Kasumi-1 (cell line): ENCODE data around the gene TNK1.
A peak's percentile ranks its signal among the peaks of the same experiment; 100 is the strongest.

Experiments
- DNase-seq, 2 experiments: peaks; one replicate each; lab custom pipeline; 2025; lab: John Stamatoyannopoulos, UW

TNK1 gene

GRCh38 chr17:7391307-7391706 lies 10.4 kb downstream of the TNK1 start:
- DNase-seq: no peak

GRCh38 chr17:7392696-7393612 lies 12.1 kb downstream of the TNK1 start:
- DNase-seq: no peak

- DNase-seq: no peak
Observed at GRCh38 chr17:7393613-7394451, 12.9 kb downstream of the TNK1 start.

- peak; percentile 24 to 39 for DNase-seq
Observed at GRCh38 chr17:7394452-7395191, 13.7 kb downstream of the TNK1 start, which contains the start of gene PLSCR3. PLSCR3 (minus strand) TSS chr17:7394525; CDS start chr17:7394110, 415 bp downstream.

GRCh38 chr17:7396147-7396546 lies 15.3 kb downstream of the TNK1 start:
- DNase-seq: no peak

GRCh38 chr17:7398612-7399011 lies 17.7 kb downstream of the TNK1 start:
- no peak for DNase-seq

- DNase-seq: peak in 1 of 2 experiments; percentile 12
Observed at GRCh38 chr17:7403043-7403726, 22.3 kb downstream of the TNK1 start.

- peak; percentile 41 to 45 for DNase-seq
Observed at GRCh38 chr17:7403727-7403976, 22.8 kb downstream of the TNK1 start.

GRCh38 chr17:7403977-7404736 lies 23.3 kb downstream of the TNK1 start, which contains the start of gene TMEM256:
TMEM256 (minus strand) TSS chr17:7404097; CDS start chr17:7404084, 13 bp downstream.
- peak; percentile 88 to 92 for DNase-seq

GRCh38 chr17:7404737-7405349 lies 24.0 kb downstream of the TNK1 start:
- no peak for DNase-seq

GRCh38 chr17:7405350-7406234 lies 24.7 kb downstream of the TNK1 start:
- DNase-seq: no peak

GRCh38 chr17:7406235-7406825 lies 25.4 kb downstream of the TNK1 start:
- no peak for DNase-seq

- no peak for DNase-seq
Observed at GRCh38 chr17:7407082-7407481, 26.2 kb downstream of the TNK1 start.

- no peak for DNase-seq
Observed at GRCh38 chr17:7407485-7408251, 26.8 kb downstream of the TNK1 start, which contains the start of gene NLGN2. NLGN2 (plus strand) TSS chr17:7407845; CDS start chr17:7408256, 411 bp downstream.

GRCh38 chr17:7408252-7408727 lies 27.4 kb downstream of the TNK1 start:
- DNase-seq: no peak

GRCh38 chr17:7408863-7409262 lies 28.0 kb downstream of the TNK1 start:
- DNase-seq: no peak

- DNase-seq: no peak
Observed at GRCh38 chr17:7409716-7410115, 28.8 kb downstream of the TNK1 start.
